Activated CD4-positive, alpha-beta T cell treated with anti-CD3 and anti-CD28 coated beads for 24 hours (primary cell): ENCODE results near the gene KCNG2.

ENCODE experiments used
- DNase-seq, 2 donors: peaks; one replicate each; pipeline ENCODE4 v3.0.0-alpha.2; 2020; ENCODE audit warnings: low read depth in 2 of 2

Gene KCNG2

DNA sequence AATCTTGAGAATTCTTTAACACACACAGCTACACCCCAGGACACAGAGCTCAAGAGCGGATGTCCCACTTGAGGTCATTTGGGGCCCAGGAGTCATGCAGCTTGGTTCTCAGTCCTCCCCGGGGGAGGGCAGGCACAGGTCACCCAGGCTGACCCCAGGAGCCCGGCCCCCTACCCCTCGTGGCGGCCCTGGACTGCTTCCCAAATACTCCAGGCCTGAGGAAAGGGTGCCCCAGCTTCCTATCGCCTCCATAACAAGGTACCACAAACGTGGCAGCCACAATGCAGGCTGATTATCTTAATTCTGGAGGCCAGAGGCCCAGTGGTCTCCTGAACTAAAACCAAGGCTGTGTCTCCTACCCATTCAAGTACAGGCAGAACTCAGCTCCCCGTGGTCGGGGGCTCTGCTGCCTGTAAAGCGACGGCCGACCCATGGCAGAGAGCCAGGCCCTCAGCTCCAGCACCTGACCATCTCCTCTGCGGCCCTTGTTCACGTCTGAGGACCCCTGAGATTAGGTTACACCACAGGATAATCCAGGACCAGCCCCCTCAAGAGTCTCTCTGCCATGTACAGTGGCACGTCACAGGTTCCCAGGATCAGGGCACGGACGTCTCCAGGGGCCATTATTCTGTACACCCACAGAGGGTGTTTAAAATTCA, 143.2 kb downstream of the KCNG2 start:
- DNase-seq: no peak

GRCh38 chr18:79941473-79942119, 143.9 kb downstream of the KCNG2 start:
- no peak for DNase-seq

- no peak for DNase-seq
These were observed 144.5 kb downstream of the KCNG2 start for GRCh38 chr18:79942211-79942610.

DNA sequence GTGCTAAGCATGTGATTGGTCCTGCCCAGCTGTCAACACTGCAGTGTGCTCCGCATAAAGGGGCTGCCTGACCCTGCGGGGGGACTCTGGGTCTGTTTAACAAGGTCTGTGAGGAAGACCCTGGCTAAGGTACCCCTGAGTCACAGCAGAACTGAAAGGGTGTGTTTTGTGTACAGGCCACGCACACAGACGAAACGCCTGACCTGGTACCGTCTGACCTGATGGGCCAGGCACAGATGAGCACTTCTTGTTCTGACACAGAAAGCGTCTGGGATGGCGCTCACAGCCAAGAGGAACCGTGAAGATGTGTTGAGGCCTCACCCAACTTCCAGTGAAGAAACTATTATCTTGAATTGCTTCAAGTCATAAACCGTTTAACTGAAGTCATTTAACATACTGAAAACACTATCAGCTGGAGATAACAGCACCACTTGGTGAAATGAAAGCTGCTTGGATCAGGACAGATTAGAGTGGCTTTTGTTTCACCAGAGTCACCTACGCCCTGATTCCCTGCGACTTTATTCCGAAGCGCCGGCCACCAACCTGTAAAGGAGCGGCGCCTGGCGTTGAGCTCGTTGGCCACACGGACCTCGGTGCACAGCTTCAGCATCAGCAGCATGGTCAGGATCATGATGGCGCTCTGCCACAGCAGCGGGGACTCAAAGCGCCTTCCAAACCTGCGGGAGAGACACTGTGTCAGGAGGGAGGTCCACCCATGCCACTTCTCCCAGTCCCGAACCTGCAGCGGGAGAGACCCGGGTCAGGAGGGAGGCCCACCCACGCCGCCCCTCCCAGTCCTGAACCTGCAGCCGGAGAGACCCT, 145.3 kb downstream of the KCNG2 start:
- DNase-seq: no peak

- no peak for DNase-seq
These were observed 145.9 kb downstream of the KCNG2 start for GRCh38 chr18:79943608-79944125.

DNA sequence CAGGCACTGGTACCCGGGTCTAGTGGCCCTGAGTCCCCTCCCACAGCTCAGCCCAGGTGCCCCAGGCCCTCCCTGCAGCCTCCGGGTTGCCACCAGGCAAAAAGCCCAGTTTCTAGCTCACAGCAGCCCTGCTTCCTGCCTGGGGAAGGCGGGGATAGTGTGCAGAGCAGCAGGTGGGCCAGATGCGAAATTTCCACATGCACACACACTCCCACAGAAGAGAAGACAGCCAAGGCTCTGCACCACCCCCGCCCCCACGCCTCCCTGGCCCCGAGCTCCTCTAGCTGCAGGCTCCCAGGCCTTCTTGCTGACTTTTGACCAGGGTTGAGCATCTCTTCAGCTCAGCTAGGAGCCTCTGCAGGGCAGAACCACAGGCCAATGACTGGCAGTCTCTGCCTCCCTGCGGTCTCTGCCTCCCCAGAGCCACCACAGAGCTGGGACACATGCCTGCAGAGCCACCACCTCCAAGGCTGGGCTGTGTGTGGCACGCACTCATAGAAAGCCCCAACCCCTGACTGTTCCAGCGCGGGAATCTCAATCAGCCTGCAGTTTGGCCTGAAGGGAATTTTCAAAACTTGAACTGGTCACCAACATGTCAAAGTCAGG, 146.5 kb downstream of the KCNG2 start:
- no peak for DNase-seq

GRCh38 chr18:79944746-79945117, 147.0 kb downstream of the KCNG2 start:
- DNase-seq: no peak

DNA sequence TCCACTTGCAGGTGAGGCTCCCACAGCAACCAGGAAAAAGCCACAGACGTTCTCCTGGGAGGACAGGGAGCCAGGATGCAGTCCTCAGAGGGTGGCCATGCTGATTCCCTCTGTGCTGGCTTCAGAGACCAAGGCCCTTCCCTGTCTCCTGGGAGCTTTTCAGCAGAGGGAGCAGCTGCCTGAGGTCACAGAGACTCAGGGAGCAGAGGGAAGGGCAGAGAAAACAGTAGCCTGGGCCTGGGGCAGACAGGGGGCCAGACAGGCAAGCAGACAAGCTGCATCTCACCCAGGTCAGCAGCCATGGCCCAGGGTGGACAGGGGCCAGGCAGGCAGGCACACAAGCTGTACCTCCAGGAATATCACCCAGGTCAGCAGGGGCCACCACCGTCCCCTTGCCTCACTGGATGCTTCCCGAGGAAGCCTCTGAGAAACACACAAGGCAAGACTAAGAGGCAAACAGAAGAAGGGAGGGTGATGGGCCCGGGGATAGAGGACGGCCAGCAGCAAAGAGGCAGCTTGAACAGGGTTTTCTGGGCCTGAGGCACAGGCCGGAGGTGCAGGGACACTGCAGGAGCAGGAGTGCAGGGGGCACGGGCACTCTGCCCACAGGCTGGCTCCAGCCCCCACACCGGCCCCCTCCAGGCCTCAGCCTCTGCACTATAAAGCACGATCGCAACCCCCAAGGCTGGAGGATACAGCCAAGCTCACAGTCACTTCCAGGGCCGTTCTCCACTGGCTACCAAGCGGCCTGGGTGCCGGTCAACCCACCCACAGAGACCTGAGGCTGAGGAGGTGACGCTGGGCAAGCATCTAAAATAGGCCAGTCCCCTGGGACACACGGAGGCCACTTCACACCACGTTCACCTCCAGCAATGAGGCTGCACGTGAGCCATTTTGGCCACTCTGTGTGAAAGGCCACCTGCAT, 147.6 kb downstream of the KCNG2 start:
- no peak for DNase-seq

- no peak for DNase-seq
These were observed 149.5 kb downstream of the KCNG2 start for GRCh38 chr18:79947054-79947755.

- no peak for DNase-seq
These were observed 150.3 kb downstream of the KCNG2 start for GRCh38 chr18:79947881-79948610.

DNA sequence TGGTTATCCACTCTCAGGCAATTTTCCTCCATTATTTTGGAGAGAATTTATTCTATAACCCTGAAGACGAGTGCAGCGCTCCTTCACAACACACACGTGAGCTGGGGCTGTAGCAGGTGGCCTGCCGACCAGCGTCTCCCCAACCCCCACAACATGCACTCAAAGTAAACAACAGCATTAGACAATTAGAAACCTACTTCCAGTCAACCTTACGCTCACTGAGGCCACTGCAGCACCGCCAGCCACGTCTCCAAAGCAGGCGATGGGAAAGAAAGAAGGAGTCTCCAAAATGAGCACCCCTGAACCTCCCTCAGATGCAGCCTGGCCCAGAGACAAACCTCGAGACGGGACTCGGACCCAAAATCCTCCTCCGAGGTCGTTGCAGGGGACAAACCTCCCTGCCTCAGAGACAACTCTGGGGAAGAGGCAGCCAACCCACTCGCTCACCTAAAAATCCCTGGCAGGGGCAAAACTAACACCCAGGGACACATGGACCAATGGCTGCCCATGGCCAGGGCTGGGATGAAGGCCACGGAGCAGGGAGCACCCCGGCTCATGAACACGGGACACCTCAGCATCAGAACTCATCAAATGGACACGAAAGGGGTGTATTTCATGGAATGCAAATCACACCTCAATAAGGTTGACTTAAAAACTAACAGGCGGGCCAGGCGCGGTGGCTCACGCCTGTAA, 151.1 kb downstream of the KCNG2 start:
- no peak for DNase-seq
